ENCODE data around the gene MAPKAP1. TPM values are rescaled to one million over a fixed set of nuclear protein-coding genes. Genes with fewer than 3 reads are reported as not detected.

The MAPKAP1 gene
- total and polyA plus RNA-seq, 2 of the 13 experiments (the other 11 are each of a cell fraction or from before 2014, with no cell fraction given) = 45.0 to 64.3 TPM

DNA sequence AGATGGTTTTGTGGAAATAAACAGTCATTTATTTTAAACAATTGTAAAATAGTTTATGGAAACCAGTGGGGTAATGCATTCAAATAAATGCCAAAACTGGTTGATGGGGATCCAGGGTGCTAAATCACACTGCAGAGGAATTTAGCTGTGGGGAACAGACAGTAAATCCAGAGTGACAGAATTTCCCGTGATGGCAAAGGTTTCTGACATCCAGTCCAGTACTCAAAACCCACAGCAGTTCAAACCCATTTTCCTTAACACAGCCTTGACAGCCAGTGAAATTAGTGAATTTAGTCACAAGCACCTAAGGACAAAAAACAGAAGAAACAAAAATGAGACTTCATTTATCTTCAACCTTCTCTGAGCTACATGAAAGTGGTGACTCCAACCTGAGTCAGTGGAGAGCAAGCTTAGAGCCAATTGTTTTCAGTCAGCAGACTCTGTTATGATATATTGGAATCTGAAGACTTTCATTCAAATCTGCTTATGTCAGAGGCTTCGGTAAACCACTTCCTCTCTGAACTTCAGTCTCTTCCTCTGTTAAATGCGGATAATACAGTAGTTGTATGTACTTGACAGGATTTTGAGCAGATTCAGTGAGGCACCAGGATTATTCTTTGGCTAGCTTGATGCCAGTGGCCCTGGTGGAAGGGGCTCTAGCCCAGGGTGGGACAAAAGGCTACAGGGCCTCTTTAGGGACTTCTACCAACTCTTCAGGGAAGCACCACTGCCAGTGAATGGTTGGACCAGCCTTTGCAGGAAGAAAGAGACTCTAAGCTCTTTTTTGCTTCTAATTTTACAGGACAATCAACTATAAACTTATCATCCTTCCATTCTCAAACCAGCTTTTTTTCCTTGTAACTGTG is 185.3 kb downstream of the MAPKAP1 start (continued):
- no peak for TF ChIP-seq MTF1 (CRISPR knock-in tag; IDR thresholded peaks at IDR 0.05)
- TF ChIP-seq, protein P1, sequence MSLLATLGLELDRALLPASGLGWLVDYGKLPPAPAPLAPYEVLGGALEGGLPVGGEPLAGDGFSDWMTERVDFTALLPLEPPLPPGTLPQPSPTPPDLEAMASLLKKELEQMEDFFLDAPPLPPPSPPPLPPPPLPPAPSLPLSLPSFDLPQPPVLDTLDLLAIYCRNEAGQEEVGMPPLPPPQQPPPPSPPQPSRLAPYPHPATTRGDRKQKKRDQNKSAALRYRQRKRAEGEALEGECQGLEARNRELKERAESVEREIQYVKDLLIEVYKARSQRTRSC (CRISPR knock-in tag; IDR thresholded peaks at IDR 0.05; ENCODE audit: low read depth) = no peak
- no peak for TF ChIP-seq ZNF337 (CRISPR knock-in tag; IDR thresholded peaks at IDR 0.05; ENCODE audit: borderline replicate concordance, low read depth)
- no peak for TF ChIP-seq KAT7 (CRISPR knock-in tag; IDR thresholded peaks at IDR 0.05; ENCODE audit: borderline replicate concordance)
- no peak for TF ChIP-seq ZNF232 (CRISPR knock-in tag; IDR thresholded peaks at IDR 0.05; ENCODE audit: borderline replicate concordance)
- TF ChIP-seq, protein P2, sequence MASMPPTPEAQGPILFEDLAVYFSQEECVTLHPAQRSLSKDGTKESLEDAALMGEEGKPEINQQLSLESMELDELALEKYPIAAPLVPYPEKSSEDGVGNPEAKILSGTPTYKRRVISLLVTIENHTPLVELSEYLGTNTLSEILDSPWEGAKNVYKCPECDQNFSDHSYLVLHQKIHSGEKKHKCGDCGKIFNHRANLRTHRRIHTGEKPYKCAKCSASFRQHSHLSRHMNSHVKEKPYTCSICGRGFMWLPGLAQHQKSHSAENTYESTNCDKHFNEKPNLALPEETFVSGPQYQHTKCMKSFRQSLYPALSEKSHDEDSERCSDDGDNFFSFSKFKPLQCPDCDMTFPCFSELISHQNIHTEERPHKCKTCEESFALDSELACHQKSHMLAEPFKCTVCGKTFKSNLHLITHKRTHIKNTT (CRISPR knock-in tag; IDR thresholded peaks at IDR 0.05) = no peak
- no peak for TF ChIP-seq NCOR1 (IDR thresholded peaks at IDR 0.05; ENCODE audit: borderline replicate concordance, low read length)

GRCh38 chr9:125519734-125520133 is 187.3 kb downstream of the MAPKAP1 start:
- H3K27me3 ChIP-seq (ENCODE audit: control insufficient read depth in 1 of 2, insufficient read depth in 2 of 2, low read length in 2 of 2) = no peaks in the 10 kb centered on the region
- no peaks in the 10 kb centered on the region for H3K79me2 ChIP-seq (ENCODE audit: insufficient read depth, low read length)
- H3K9me3 ChIP-seq (ENCODE audit: low read length) = no peaks in the 10 kb centered on the region
- H3K27ac ChIP-seq (ENCODE audit: extremely low read length, insufficient read depth, low read length) = no peak overlapping the region
- no peak overlapping the region for H3K9ac ChIP-seq (ENCODE audit: insufficient read depth, low read depth, low read length)
- H3K4me3 ChIP-seq (replicated peaks in 1 of 3; ENCODE audit: insufficient read depth in 1 of 3, low read depth in 2 of 3, low read length in 3 of 3) = no peak overlapping the region
- ATAC-seq = no peak
- H2AFZ ChIP-seq (ENCODE audit: low read length) = no peak overlapping the region
- no peaks in the 10 kb centered on the region for H4K20me1 ChIP-seq (ENCODE audit: insufficient read depth, low read length)
- ChIA-PET POLR2A (no interaction called here), CTCF (ENCODE audit: low intra/inter-chr PET ratio, low total read pairs) (no interaction called here)
- WGBS (ENCODE audit: low lambda C conversion rate) = 100% methylated on average over 3 of the region's 3 CpGs
- no peak for DNase-seq (ENCODE audit: low spot score)
- 0 out of 2 replicates have a peak, but pooled peaks cover under 1% of the 10 kb centered on the region for H3K4me1 ChIP-seq (ENCODE audit: insufficient read depth, low read length)
- FAIRE-seq = no peak
- 0 out of 5 replicates have a peak, but pooled peaks cover 0 to 9% of the 10 kb centered on the region in 2 experiments for H3K36me3 ChIP-seq (replicated peaks in 1 of 2; ENCODE audit: control insufficient read depth in 1 of 2, insufficient read depth in 2 of 2, low read length in 2 of 2)
- H3K4me2 ChIP-seq (ENCODE audit: low read depth, low read length) = no peak overlapping the region
- no TSS peak for BruUV-seq (replicated peaks)
- in situ Hi-C loops (cut with HindIII; ENCODE audit: extremely low pct_ligation_motif_present, low pct_unique_long_range_greater_than_20kb) (no loop called here), intact Hi-C loops (cut with micrococcal nuclease; ENCODE audit: unreplicated experiment) (no loop called here)
- TF ChIP-seq ZBTB7A (CRISPR knock-in tag; IDR thresholded peaks at IDR 0.05) (no peak), TCF12 (IDR thresholded peaks at IDR 0.05) (no peak), TCF12 (CRISPR knock-in tag; IDR thresholded peaks at IDR 0.05) (no peak), ZNF230 (CRISPR knock-in tag; IDR thresholded peaks at IDR 0.05) (no peak), ZNF615 (CRISPR knock-in tag; IDR thresholded peaks at IDR 0.05; ENCODE audit: borderline replicate concordance) (no peak), RBM39 (IDR thresholded peaks at IDR 0.05; ENCODE audit: low read depth, low read length, poor library complexity, severe bottlenecking) (no peak), ZNF550 (CRISPR knock-in tag; IDR thresholded peaks at IDR 0.05; ENCODE audit: borderline replicate concordance) (no peak), AFF4 (CRISPR knock-in tag; IDR thresholded peaks at IDR 0.05) (no peak), ZNF709 (CRISPR knock-in tag; IDR thresholded peaks at IDR 0.05) (no peak)
- TF ChIP-seq, protein P3, sequence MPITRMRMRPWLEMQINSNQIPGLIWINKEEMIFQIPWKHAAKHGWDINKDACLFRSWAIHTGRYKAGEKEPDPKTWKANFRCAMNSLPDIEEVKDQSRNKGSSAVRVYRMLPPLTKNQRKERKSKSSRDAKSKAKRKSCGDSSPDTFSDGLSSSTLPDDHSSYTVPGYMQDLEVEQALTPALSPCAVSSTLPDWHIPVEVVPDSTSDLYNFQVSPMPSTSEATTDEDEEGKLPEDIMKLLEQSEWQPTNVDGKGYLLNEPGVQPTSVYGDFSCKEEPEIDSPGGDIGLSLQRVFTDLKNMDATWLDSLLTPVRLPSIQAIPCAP (CRISPR knock-in tag; IDR thresholded peaks at IDR 0.05; ENCODE audit: low read depth) = no peak

Measured in HepG2 (cell line).